ENCODE data around the gene VIPR2. TPM values are rescaled to one million over a fixed set of nuclear protein-coding genes. Genes with fewer than 3 reads are reported as not detected.

The VIPR2 gene
- total RNA-seq, 4 donors from 2014 or later: 0.33 to 0.56 TPM; not detected in 2

GRCh38 chr7:158997110-158997453 lies 147.6 kb downstream of the VIPR2 start:
- TF ChIP-seq POLR2A (IDR thresholded peaks at IDR 0.05): no peak
- TF ChIP-seq, protein P1, sequence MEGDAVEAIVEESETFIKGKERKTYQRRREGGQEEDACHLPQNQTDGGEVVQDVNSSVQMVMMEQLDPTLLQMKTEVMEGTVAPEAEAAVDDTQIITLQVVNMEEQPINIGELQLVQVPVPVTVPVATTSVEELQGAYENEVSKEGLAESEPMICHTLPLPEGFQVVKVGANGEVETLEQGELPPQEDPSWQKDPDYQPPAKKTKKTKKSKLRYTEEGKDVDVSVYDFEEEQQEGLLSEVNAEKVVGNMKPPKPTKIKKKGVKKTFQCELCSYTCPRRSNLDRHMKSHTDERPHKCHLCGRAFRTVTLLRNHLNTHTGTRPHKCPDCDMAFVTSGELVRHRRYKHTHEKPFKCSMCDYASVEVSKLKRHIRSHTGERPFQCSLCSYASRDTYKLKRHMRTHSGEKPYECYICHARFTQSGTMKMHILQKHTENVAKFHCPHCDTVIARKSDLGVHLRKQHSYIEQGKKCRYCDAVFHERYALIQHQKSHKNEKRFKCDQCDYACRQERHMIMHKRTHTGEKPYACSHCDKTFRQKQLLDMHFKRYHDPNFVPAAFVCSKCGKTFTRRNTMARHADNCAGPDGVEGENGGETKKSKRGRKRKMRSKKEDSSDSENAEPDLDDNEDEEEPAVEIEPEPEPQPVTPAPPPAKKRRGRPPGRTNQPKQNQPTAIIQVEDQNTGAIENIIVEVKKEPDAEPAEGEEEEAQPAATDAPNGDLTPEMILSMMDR (IDR thresholded peaks at IDR 0.05): no peak
- WGBS, 2 donors: 43 to 82% methylated on average over 32 of the region's 32 CpGs
- Histone ChIP-seq H3K27ac (no peak overlapping the region), H3K4me3 (replicated peaks in 1 of 3) (no peak overlapping the region), H3K9me3 (no peaks in the 10 kb centered on the region), H3K4me1 (no peaks in the 10 kb centered on the region), H3K27me3 (no peaks in the 10 kb centered on the region), H3K36me3 (no peaks in the 10 kb centered on the region)
- DNase-seq: no peak
- intact Hi-C loops (cut with DNase I): no loop called here

GRCh38 chr7:158996214-158997109 lies 148.2 kb downstream of the VIPR2 start:
- Histone ChIP-seq H3K36me3 (no peaks in the 10 kb centered on the region), H3K27me3 (no peaks in the 10 kb centered on the region), H3K27ac (no peak overlapping the region), H3K4me1 (no peaks in the 10 kb centered on the region), H3K9me3 (no peaks in the 10 kb centered on the region), H3K4me3 (replicated peaks in 1 of 3) (no peak overlapping the region)
- intact Hi-C loops (cut with DNase I): no loop called here
- 63 to 67% methylated on average over 42 to 45 of the region's 47 CpGs for WGBS, 2 donors
- no peak for DNase-seq
- TF ChIP-seq, protein P1 (IDR thresholded peaks at IDR 0.05): no peak
- TF ChIP-seq POLR2A (IDR thresholded peaks at IDR 0.05): no peak

GRCh38 chr7:158995514-158995913 lies 149.2 kb downstream of the VIPR2 start:
- no peaks in the 10 kb centered on the region for H3K9me3 ChIP-seq
- no peak for DNase-seq
- intact Hi-C loops (cut with DNase I): no loop called here
- 92 to 93% methylated on average over 17 of the region's 17 CpGs for WGBS, 2 donors
- no peaks in the 10 kb centered on the region for H3K27me3 ChIP-seq
- H3K36me3 ChIP-seq: no peaks in the 10 kb centered on the region
- TF ChIP-seq POLR2A (IDR thresholded peaks at IDR 0.05): no peak
- TF ChIP-seq, protein P1 (IDR thresholded peaks at IDR 0.05): no peak
- no peak overlapping the region for H3K4me3 ChIP-seq (replicated peaks in 1 of 3)
- no peak overlapping the region for H3K27ac ChIP-seq
- H3K4me1 ChIP-seq: no peaks in the 10 kb centered on the region

GRCh38 chr7:158994687-158995086 lies 150.0 kb downstream of the VIPR2 start:
- Histone ChIP-seq H3K4me3 (replicated peaks in 1 of 3) (no peak overlapping the region), H3K27me3 (no peaks in the 10 kb centered on the region), H3K27ac (no peak overlapping the region), H3K9me3 (no peaks in the 10 kb centered on the region), H3K36me3 (no peaks in the 10 kb centered on the region), H3K4me1 (no peaks in the 10 kb centered on the region)
- intact Hi-C loops (cut with DNase I): no loop called here
- no peak for DNase-seq
- WGBS, 2 donors: 88 to 90% methylated on average over 6 of the region's 6 CpGs
- TF ChIP-seq, protein P1 (IDR thresholded peaks at IDR 0.05): no peak
- no peak for TF ChIP-seq POLR2A (IDR thresholded peaks at IDR 0.05)

DNA sequence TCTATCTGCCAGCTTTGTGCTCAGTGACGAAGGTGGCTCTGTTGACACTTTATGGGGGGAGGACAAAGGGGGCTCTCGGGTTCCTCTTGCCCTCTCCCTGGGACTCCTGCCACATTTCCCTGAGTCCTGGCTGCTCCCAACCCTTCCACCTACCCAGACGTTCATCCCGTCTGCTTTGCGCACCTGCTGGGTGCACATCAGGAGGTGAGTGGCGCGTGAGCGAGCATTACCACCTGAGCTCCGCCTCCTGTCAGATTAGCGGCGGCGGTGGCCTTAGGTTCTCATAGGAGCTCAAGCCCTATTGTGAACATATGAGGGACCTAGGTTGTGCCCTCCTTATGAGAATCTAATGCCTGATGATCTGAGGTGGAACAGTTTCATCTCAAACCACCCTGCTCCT lies 151.1 kb downstream of the VIPR2 start:
- no peaks in the 10 kb centered on the region for H3K27me3 ChIP-seq
- no peak overlapping the region for H3K27ac ChIP-seq
- intact Hi-C loops (cut with DNase I): no loop called here
- WGBS, 2 donors: 92% methylated on average over 12 of the region's 12 CpGs
- no peak for DNase-seq
- no peak for TF ChIP-seq POLR2A (IDR thresholded peaks at IDR 0.05)
- TF ChIP-seq, protein P1 (IDR thresholded peaks at IDR 0.05): no peak
- no peaks in the 10 kb centered on the region for H3K4me1 ChIP-seq
- no peaks in the 10 kb centered on the region for H3K36me3 ChIP-seq
- H3K4me3 ChIP-seq (replicated peaks in 1 of 3): no peak overlapping the region
- no peaks in the 10 kb centered on the region for H3K9me3 ChIP-seq
